Muscle layer of duodenum (tissue), 2 donors: ENCODE data around the gene IL1B.
"Not testable (repeated sequence)": the region's sequence is repeated elsewhere in the genome, so short reads cannot be mapped to it uniquely, and the experiment has no call there.

ENCODE experiments used
- H3K27ac ChIP-seq: one replicate; pipeline ENCODE4 v1.7.0; 2013; ENCODE audit warnings: mild to moderate bottlenecking, low read length
- H3K27me3 ChIP-seq: one replicate; pipeline ENCODE4 v1.7.0; 2013; ENCODE audit warnings: low read depth, mild to moderate bottlenecking, control low read depth, low read length
- H3K36me3 ChIP-seq, 2 donors: one replicate each; pipeline ENCODE4 v1.7.0; 2013; ENCODE audit warnings: low read length in 2 of 2, control low read depth in 1 of 2, mild to moderate bottlenecking in 1 of 2; ENCODE audit not compliant: insufficient read depth in 2 of 2, control insufficient read depth in 1 of 2
- H3K4me1 ChIP-seq, 2 donors: one replicate each; pipeline ENCODE4 v1.7.0; 2013; ENCODE audit warnings: low read length in 2 of 2, mild to moderate bottlenecking in 2 of 2, control low read depth in 1 of 2, moderate library complexity in 1 of 2; ENCODE audit not compliant: insufficient read depth in 2 of 2, control insufficient read depth in 1 of 2
- H3K4me3 ChIP-seq, 2 donors: one replicate each; pipeline ENCODE4 v1.7.0; 2013; ENCODE audit warnings: low read length in 2 of 2, low read depth in 1 of 2, mild to moderate bottlenecking in 1 of 2
- H3K9me3 ChIP-seq, 2 donors: one replicate each; pipeline ENCODE4 v1.7.0; 2013; ENCODE audit warnings: low read length in 2 of 2, control low read depth in 1 of 2, mild to moderate bottlenecking in 1 of 2; ENCODE audit not compliant: control insufficient read depth in 1 of 2
- donor health status: healthy.

Gene IL1B

DNA sequence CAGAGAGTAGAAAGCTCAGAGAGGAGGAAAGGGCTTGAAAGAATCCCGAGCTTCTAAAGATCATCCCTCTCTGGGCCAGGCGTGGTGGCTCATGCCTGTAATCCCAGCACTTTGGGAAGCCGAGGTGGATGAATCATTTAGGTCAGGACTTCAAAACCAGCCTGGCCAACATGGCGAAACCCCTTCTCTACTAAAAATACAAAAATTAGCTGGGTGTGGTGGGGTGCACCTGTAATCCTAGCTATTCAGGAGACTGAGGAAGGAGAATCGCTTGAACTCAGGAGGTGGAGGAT lies 3.0 kb downstream of the IL1B start:
- H3K27me3 ChIP-seq, H3K4me3 ChIP-seq, H3K4me1 ChIP-seq, H3K9me3 ChIP-seq, H3K27ac ChIP-seq, H3K36me3 ChIP-seq: not testable (repeated sequence)

DNA sequence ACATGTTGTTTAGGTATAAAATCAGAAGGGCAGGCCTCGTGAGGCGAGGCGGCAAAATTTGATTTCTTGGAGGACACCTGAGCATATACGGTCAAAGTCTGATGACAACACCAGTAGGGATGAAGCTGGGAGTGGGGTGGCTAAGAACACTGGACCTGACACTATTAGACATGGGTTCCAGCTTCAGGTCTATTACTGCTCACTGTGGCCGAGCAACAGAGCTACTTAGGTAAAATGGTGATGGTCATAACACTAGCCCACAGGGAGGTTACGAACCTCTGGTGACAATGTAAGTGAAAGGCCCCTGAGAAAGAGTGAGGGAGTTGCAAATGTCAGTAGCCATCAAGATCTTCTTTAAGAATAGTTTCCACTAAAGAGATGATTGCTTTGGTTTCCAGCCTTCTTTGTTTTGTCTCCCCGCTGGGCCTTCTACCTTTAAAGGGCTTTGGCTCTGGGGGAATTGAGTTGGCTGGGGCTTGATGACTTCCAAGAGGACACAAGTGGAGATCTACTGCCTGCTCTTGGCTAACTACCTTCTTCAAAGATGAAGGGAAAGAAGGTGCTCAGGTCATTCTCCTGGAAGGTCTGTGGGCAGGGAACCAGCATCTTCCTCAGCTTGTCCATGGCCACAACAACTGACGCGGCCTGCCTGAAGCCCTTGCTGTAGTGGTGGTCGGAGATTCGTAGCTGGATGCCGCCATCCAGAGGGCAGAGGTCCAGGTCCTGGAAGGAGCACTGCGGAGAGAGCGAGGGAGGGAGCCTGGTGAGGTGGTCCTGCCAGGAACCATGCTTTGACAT lies 3.5 kb downstream of the IL1B start:
- H3K4me1 ChIP-seq, result peaks cover 0 to 9% of the 10 kb centered on the region in 2 donors
- no peak overlapping the region for H3K27ac ChIP-seq
- H3K27me3 ChIP-seq, result no peaks in the 10 kb centered on the region
- no peaks in the 10 kb centered on the region for H3K9me3 ChIP-seq
- no peak overlapping the region for H3K4me3 ChIP-seq
- no peaks in the 10 kb centered on the region for H3K36me3 ChIP-seq

DNA sequence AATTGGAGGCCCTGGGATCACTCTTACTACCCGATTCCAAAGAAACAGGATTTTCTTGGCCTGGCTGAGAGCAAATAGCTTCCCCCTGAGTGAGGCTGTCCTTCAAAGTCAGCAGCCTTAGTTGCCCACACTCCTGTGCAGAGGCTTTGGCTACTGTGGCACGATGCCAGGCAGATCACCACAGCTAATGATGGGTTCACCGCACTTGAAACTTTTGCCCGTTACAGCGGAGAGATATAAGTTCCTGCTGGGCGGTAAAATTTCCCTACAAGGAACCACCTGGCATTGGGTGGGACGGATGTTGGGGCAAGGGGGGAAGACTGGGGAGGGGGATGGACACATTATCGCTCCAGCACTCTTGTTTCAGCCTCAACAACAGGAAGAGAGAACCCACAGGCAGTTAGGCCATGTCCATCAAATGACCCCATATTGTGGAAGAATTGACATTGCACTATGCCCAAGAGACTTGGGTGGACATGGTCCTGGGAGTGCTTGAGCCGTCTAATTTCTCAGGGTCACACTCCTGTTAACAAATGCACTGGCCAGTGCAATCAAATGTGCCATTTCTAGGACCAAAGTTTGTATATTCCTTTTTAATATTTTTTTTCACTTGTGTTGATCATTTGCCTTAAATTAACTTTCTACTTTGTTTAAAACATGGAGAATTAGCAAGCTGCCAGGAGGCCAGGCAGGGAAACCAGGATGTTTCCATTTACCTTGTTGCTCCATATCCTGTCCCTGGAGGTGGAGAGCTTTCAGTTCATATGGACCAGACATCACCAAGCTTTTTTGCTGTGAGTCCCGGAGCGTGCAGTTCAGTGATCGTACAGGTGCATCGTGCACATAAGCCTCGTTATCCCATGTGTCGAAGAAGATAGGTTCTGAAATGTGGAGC lies 4.4 kb downstream of the IL1B start:
- H3K9me3 ChIP-seq, result no peaks in the 10 kb centered on the region
- H3K4me3 ChIP-seq, result no peak overlapping the region
- peaks cover 0 to 9% of the 10 kb centered on the region in 2 donors for H3K4me1 ChIP-seq
- no peak overlapping the region for H3K27ac ChIP-seq
- no peaks in the 10 kb centered on the region for H3K36me3 ChIP-seq
- H3K27me3 ChIP-seq, result no peaks in the 10 kb centered on the region

DNA sequence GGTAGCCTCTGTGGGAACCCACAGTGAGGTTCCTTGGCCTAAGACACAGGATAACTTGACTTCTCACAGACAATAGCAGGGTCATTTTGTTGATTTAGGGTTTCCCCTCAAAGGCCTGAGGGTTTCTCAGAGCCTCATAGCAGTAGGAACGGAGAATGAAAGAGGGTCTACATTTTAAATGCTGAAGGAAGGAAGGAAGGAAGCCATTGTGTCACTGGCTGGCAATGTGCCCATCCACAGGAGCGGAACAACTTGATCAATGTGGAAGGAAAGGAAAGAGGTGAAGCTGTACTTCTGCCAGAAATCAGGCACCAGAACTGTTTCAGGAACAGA lies 5.1 kb downstream of the IL1B start:
- Histone ChIP-seq H3K4me1 (peaks cover 0 to 5% of the 10 kb centered on the region in 2 donors), H3K27ac (no peak overlapping the region), H3K36me3 (no peaks in the 10 kb centered on the region), H3K4me3 (no peak overlapping the region), H3K27me3 (no peaks in the 10 kb centered on the region), H3K9me3 (no peaks in the 10 kb centered on the region)

DNA sequence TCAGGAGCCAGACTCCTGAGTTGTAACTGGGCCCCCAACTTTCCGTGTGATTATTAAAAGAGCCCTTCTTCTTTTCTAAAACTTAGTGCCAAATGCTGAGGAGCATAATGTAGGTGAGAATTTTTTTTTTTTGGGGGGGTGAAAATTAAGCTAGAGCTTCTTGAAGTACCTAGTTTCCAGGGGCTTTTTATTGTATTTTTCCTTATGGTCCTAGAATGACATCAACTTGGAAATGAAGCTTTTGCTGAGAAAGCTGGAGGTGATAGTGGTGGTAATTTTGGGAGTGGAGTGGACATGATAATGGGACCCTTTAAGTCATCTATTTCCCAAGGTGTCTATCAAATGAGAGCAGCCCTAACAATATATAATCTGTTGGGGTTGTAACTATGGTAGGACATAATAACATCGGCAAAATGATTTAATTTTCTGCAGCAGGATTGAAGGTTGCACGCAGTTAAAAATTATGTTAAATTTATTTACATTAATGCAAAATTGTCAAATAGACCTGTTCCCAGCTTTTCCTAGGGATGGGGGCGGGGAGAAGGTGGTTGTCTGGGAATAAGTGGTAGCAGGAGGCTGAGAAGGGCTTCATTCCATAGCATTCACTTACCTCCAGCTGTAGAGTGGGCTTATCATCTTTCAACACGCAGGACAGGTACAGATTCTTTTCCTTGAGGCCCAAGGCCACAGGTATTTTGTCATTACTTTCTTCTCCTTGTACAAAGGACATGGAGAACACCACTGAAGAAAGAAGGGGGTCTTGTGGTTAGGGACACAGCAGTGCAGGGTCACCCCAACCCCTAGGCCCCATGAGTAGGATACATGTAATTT lies 5.7 kb downstream of the IL1B start:
- H3K27ac ChIP-seq, result no peak overlapping the region
- no peaks in the 10 kb centered on the region for H3K27me3 ChIP-seq
- peaks cover 0 to 2% of the 10 kb centered on the region in 2 donors for H3K4me1 ChIP-seq
- H3K4me3 ChIP-seq, result no peak overlapping the region
- H3K9me3 ChIP-seq, result no peaks in the 10 kb centered on the region
- no peaks in the 10 kb centered on the region for H3K36me3 ChIP-seq

DNA sequence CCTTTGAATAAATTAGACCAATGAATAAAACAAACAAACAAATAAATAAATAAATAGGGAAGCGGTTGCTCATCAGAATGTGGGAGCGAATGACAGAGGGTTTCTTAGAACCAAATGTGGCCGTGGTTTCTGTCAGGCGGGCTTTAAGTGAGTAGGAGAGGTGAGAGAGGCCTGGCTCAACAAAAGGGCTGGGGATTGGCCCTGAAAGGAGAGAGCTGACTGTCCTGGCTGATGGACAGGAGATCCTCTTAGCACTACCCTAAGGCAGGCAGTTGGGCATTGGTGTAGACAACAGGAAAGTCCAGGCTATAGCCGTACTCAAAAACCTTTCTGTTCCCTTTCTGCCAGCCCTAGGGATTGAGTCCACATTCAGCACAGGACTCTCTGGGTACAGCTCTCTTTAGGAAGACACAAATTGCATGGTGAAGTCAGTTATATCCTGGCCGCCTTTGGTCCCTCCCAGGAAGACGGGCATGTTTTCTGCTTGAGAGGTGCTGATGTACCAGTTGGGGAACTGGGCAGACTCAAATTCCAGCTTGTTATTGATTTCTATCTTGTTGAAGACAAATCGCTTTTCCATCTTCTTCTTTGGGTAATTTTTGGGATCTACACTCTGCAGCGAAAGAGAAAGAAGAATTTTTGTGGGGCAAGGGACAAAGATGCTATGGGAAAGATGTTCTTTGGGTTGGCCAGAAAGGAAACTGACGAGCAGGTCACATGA lies 6.5 kb downstream of the IL1B start:
- H3K4me1 ChIP-seq, result peaks cover 0 to 2% of the 10 kb centered on the region in 2 donors
- no peaks in the 10 kb centered on the region for H3K36me3 ChIP-seq
- H3K4me3 ChIP-seq, result no peak overlapping the region
- H3K27me3 ChIP-seq, result no peaks in the 10 kb centered on the region
- H3K9me3 ChIP-seq, result no peaks in the 10 kb centered on the region
- no peak overlapping the region for H3K27ac ChIP-seq

DNA sequence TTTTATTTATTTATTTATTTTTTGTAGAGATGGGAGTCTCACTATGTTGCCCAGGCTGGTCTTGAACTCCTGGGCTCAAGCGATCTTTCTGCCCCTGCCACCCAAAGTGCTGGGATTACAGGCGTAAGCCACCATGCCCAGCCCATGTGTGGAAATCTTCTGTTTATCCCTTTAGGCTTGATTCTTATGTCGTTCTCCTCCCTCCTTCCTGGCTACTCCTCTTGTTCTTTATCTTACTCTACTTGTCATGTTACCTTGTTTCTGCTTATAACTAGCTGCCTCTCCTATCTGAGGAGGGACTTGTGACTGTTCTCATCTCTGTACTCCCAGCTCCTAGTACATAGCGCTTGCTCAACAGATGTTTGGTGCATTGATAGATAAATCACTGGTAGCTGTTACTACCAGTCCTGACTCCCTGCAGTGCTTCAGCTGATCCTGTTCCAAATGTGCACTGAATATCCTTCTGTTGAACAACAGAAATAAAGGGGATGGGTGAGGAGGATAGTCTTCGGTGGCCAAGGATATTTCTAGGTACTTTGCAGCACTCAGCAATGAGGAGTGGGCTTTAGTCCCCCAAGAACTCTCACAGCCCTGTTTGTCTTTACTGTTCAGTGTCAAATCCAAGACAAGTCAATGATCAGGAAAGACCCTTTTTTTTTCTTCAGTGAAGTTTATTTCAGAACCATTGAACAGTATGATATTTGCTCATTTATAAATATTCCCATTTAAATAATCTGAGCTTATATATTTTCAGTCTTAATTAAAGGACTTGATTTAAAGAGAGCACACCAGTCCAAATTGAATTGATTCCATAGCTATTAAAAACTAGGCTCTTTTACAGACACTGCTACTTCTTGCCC lies 7.2 kb downstream of the IL1B start:
- Histone ChIP-seq H3K4me1 (peaks cover 0 to 2% of the 10 kb centered on the region in 2 donors), H3K36me3 (no peaks in the 10 kb centered on the region), H3K4me3 (no peak overlapping the region), H3K9me3 (no peaks in the 10 kb centered on the region), H3K27me3 (no peaks in the 10 kb centered on the region), H3K27ac (no peak overlapping the region)

DNA sequence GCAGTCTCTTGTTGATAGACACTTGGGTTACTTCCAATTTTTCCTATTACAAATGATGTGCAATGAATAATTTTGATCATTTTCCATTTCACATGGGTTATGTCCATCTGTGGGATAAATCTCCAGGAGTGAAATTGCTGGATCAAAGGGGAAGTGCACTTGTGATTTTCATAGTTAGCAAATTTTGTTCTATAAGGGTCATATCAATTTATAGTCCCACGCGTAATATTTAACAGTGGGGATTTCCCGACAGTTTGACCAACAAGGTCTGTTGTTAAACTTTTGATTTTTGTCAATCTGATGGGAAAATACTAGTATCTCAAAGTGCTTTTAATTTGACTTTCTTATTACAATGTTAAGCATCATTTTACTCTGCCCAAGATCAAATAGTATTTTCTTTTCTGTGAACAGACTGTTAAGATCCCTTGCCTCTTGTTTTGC lies 8.3 kb downstream of the IL1B start:
- H3K27ac ChIP-seq, result no peak overlapping the region
- H3K36me3 ChIP-seq, result no peaks in the 10 kb centered on the region
- no peaks in the 10 kb centered on the region for H3K27me3 ChIP-seq
- peaks cover 0 to 2% of the 10 kb centered on the region in 2 donors for H3K4me1 ChIP-seq
- no peak overlapping the region for H3K4me3 ChIP-seq
- no peaks in the 10 kb centered on the region for H3K9me3 ChIP-seq

DNA sequence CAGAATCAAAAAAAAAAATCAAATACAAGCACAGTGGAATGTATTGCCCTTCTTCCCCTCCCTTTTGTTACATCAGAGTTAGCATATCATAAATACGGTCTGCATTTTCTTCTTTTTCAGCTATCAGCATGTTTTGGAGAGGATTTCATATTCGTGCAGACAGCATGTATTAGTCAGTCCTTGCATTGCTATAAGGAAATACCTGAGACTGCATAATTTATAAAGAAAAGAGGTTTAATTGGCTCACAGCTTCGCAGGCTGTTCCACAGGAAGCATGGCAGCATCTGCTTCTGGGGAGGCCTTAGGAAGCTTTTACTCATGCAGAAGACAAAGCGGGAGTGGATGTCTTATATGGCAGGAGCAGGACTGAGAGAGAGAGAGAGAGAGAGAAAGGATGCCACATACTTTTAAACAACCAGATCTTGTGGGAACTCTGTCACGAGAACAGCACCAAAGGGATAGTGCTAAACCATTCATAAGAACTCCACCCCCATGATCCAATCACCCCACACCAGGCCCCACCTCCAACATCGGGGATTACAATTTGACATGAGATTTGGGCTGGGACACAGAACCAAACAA lies 8.9 kb downstream of the IL1B start:
- Histone ChIP-seq H3K4me3 (no peak overlapping the region), H3K4me1 (peaks cover 0 to 2% of the 10 kb centered on the region in 2 donors), H3K9me3 (no peaks in the 10 kb centered on the region), H3K27me3 (no peaks in the 10 kb centered on the region), H3K27ac (no peak overlapping the region), H3K36me3 (no peaks in the 10 kb centered on the region)

DNA sequence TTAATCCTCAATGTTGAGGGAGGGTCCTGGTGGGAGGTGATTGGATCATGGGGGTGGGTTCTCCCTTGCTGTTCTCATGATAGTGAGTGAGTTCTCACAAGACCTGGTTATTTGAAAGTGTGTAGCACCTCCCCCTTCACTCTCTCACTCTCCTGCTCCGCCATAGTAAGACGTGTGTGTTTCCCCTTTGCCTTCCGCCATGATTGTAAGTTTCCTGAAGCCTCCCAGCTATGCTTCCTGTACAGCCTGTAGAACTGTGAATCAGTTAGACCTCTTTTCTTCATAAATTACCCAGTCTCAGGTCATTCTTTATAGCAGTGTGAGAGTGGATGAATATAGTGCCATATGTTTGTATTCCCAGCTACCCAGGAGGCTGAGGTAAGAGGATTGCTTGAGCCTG lies 9.6 kb downstream of the IL1B start:
- no peaks in the 10 kb centered on the region for H3K4me1 ChIP-seq
- H3K9me3 ChIP-seq, result no peaks in the 10 kb centered on the region
- H3K4me3 ChIP-seq, result no peak overlapping the region
- no peak overlapping the region for H3K27ac ChIP-seq
- no peaks in the 10 kb centered on the region for H3K27me3 ChIP-seq
- H3K36me3 ChIP-seq, result no peaks in the 10 kb centered on the region
